Endothelial cell of umbilical vein (primary cell): ENCODE results near the gene KLHDC4. TPM values are rescaled to one million over a fixed set of nuclear protein-coding genes. Genes with fewer than 3 reads are reported as not detected.

Experiments
- BruUV-seq: library from RNA; stranded (reverse); fragments of 400-500 nt; replicated peaks from 2 replicates; lab custom pipeline; 2021; lab: Mats Ljungman, UMichigan
- CTCF ChIA-PET: fragments of 300-600, 350-600 bp; sonication (Branson Sonifier 250); formaldehyde crosslinking; loops from one replicate; lab custom pipeline; 2021; ENCODE audit warnings: antibody characterized with exemption, inconsistent platforms; lab: Charles Lee
- POLR2A ChIA-PET: fragments of 300-600, 350-600 bp; sonication (Branson Sonifier 250); formaldehyde crosslinking; loops from one replicate; lab custom pipeline; 2021; ENCODE audit warnings: antibody characterized with exemption, inconsistent platforms; lab: Charles Lee
- DNase-seq: peaks from one replicate; pipeline ENCODE4 v3.0.0-alpha.2; 2011; ENCODE audit warnings: low read depth, low spot score
- FAIRE-seq: peaks from 2 replicates; lab custom pipeline; 2011; peaks lifted over from hg19 to GRCh38; lab: Jason Lieb, UNC
- H2AFZ ChIP-seq: 2 replicates; pipeline ENCODE4 v1.6.0; 2012; ENCODE audit warnings: low read depth, low read length, control low read depth, inconsistent platforms
- H3K27ac ChIP-seq: 2 replicates; pipeline ENCODE4 v1.5.1; 2011; ENCODE audit warnings: low read depth, mild to moderate bottlenecking, control low read depth, low read length, moderate library complexity; ENCODE audit not compliant: insufficient read depth
- H3K27me3 ChIP-seq, 2 experiments: 2 replicates each; pipeline versions ENCODE4 v1.6.0 to v1.6.1; 2011; ENCODE audit warnings: low read length in 2 of 2, mixed read lengths in 1 of 2; ENCODE audit not compliant: control insufficient read depth in 2 of 2, insufficient read depth in 2 of 2
- H3K36me3 ChIP-seq, 2 experiments: 2 replicates in 1 of 2; 3 replicates in 1 of 2; pipeline ENCODE4 v1.5.1; 2011; ENCODE audit warnings: low read length in 2 of 2, mild to moderate bottlenecking in 1 of 2, moderate library complexity in 1 of 2; ENCODE audit not compliant: control insufficient read depth in 2 of 2, insufficient read depth in 2 of 2; ENCODE audit errors: extremely low read depth in 1 of 2
- H3K4me1 ChIP-seq: 3 replicates; pipeline ENCODE4 v1.5.1; 2011; ENCODE audit warnings: mild to moderate bottlenecking, low read length; ENCODE audit not compliant: control insufficient read depth, insufficient read depth; ENCODE audit errors: extremely low read depth
- H3K4me2 ChIP-seq: 2 replicates; pipeline ENCODE4 v1.6.1; 2011; ENCODE audit warnings: low read length, control low read depth, mixed read lengths; ENCODE audit not compliant: insufficient read depth
- H3K4me3 ChIP-seq, 3 experiments: fragments of 200-600 bp in 1 of 3; sonication (generic), shearing (Covaris generic) in 1 of 3; replicated peaks in 1 of 3; 2 replicates each; pipeline ENCODE4 v1.5.1; 2011 to 2016; ENCODE audit warnings: control low read depth in 3 of 3, low read length in 3 of 3, mild to moderate bottlenecking in 2 of 3, inconsistent platforms in 1 of 3, low read depth in 1 of 3, moderate library complexity in 1 of 3; ENCODE audit not compliant: insufficient read depth in 1 of 3
- H3K79me2 ChIP-seq: 2 replicates; pipeline ENCODE4 v1.6.0; 2012; ENCODE audit warnings: low read length, inconsistent platforms; ENCODE audit not compliant: control insufficient read depth, insufficient read depth
- H3K9ac ChIP-seq: replicated peaks from 2 replicates; pipeline ENCODE3; 2011; ENCODE audit warnings: low read length, control low read depth; ENCODE audit not compliant: insufficient read depth; ENCODE audit errors: extremely low read depth
- H3K9me1 ChIP-seq: replicated peaks from 3 replicates; pipeline ENCODE4 v1.6.0; 2011; ENCODE audit warnings: mild to moderate bottlenecking, low read length; ENCODE audit not compliant: control insufficient read depth, insufficient read depth; ENCODE audit errors: extremely low read depth
- H3K9me3 ChIP-seq: replicated peaks from 2 replicates; pipeline ENCODE4 v1.5.1; 2012; ENCODE audit warnings: low read length, inconsistent platforms; ENCODE audit not compliant: control insufficient read depth, insufficient read depth
- H4K20me1 ChIP-seq: replicated peaks from 2 replicates; pipeline ENCODE3; 2011; ENCODE audit warnings: mild to moderate bottlenecking, low read length; ENCODE audit not compliant: control insufficient read depth, insufficient read depth; ENCODE audit errors: extremely low read depth
- EZH2 ChIP-seq: IDR thresholded peaks from 2 replicates; pipeline ENCODE4 v1.6.1; 2012; ENCODE audit warnings: borderline replicate concordance, low read depth, mild to moderate bottlenecking, moderate library complexity, low read length, inconsistent platforms; ENCODE audit not compliant: severe bottlenecking
- FOS ChIP-seq: IDR thresholded peaks from 2 replicates; pipeline ENCODE4 v1.6.1; 2011; ENCODE audit warnings: mild to moderate bottlenecking, low read length, moderate library complexity, borderline replicate concordance; ENCODE audit not compliant: insufficient read depth
- GATA2 ChIP-seq: IDR thresholded peaks from 2 replicates; pipeline ENCODE4 v1.7.0; 2011; ENCODE audit warnings: low read depth, mild to moderate bottlenecking, moderate library complexity, mixed read lengths, low read length; ENCODE audit not compliant: insufficient read length, insufficient read depth
- JUN ChIP-seq: IDR thresholded peaks from 2 replicates; pipeline ENCODE4 v1.6.1; 2011; ENCODE audit warnings: borderline replicate concordance, low read depth; ENCODE audit not compliant: insufficient read length, insufficient read depth
- MYC ChIP-seq: IDR thresholded peaks from one replicate; pipeline ENCODE4 v1.6.1; 2011; ENCODE audit warnings: mild to moderate bottlenecking, low read depth, low read length
- POLR2A ChIP-seq: IDR thresholded peaks from 2 replicates; pipeline ENCODE4 v1.6.1; 2012; ENCODE audit warnings: low read depth, mild to moderate bottlenecking, control low read depth, low read length
- POLR2AphosphoS5 ChIP-seq: IDR thresholded peaks from 2 replicates; pipeline ENCODE4 v1.6.1; 2012; ENCODE audit warnings: low read depth, mild to moderate bottlenecking, control low read depth, low read length, moderate library complexity; ENCODE audit not compliant: insufficient read depth
- dilution Hi-C: fragments of 300-500 bp; cut with MboI; formaldehyde crosslinking; loops from one replicate; pipeline ENCODE4 v1.15.0; 2019; ENCODE audit warnings: low sequenced_read_pairs; ENCODE audit not compliant: extremely low pct_ligation_motif_present
- intact Hi-C: fragments of 100-400 bp; cut with micrococcal nuclease; formaldehyde crosslinking; loops from one replicate; pipeline ENCODE4 v1.10.0; 2022
- polyA plus RNA-seq, 4 experiments: library from polyadenylated mRNA; depleted of rRNA in 3 of 4; stranded (reverse) in 3 of 4; unstranded in 1 of 4; fragments of >200 nt; gene quantifications; 2 replicates each; pipeline versions ENCODE4 v1.2.1 to v1.2.3, GENCODE V29; 2011 to 2012; ENCODE audit warnings: missing spikeins in 1 of 4
- total RNA-seq: library from RNA; stranded (reverse); gene quantifications from 2 replicates; pipeline ENCODE4 v1.2.3, GENCODE V29; 2021
- TF ChIP-seq, protein P1 (sequence below): IDR thresholded peaks from 2 replicates; pipeline ENCODE4 v1.6.1; 2011; ENCODE audit not compliant: insufficient read depth, insufficient read length
- TF ChIP-seq, protein P2 (sequence below), 2 donors: IDR thresholded peaks; 1 replicate in 1 of 2; 2 replicates in 1 of 2; pipeline ENCODE4 v1.5.1; 2011; ENCODE audit warnings: low read length in 2 of 2, mild to moderate bottlenecking in 2 of 2, moderate library complexity in 2 of 2, control low read depth in 1 of 2, inconsistent platforms in 1 of 2, low read depth in 1 of 2; ENCODE audit not compliant: insufficient read depth in 1 of 2; ENCODE audit errors: extremely low read depth in 1 of 2

KLHDC4 gene
- total and polyA plus RNA-seq, 2 donors (not counting 3 experiments of a cell fraction or from before 2014, with no cell fraction given), result 24.7 to 46.2 TPM

GRCh38 chr16:87709677-87710076 is 56.1 kb downstream of the KLHDC4 start:
- H3K79me2 ChIP-seq, result no peaks in the 10 kb centered on the region
- peaks cover 4 to 31% of the 10 kb centered on the region in 2 experiments for H3K36me3 ChIP-seq
- DNase-seq (no peak), FAIRE-seq (no peak)
- no peak overlapping the region for H2AFZ ChIP-seq
- ChIA-PET CTCF (interaction anchor here (0.5 to 1.4 kb wide), 3 partner anchors 8 to 209 kb away, joined by 3 read pairs; no protein-coding TSS in a partner anchor), POLR2A (no interaction called here)
- H3K27ac ChIP-seq, result no peak overlapping the region
- no peak for TF ChIP-seq GATA2
- no peak for TF ChIP-seq EZH2
- TF ChIP-seq JUN, result no peak
- intact Hi-C loops (no loop called here), dilution Hi-C loops (no loop called here)
- no peaks in the 10 kb centered on the region for H4K20me1 ChIP-seq
- H3K4me2 ChIP-seq, result no peak overlapping the region
- no TSS peak for BruUV-seq
- H3K9me3 ChIP-seq, result no peaks in the 10 kb centered on the region
- no peaks in the 10 kb centered on the region for H3K4me1 ChIP-seq
- H3K9ac ChIP-seq, result no peak overlapping the region
- no peaks in the 10 kb centered on the region for H3K9me1 ChIP-seq
- no peak overlapping the region for H3K4me3 ChIP-seq
- no peaks in the 10 kb centered on the region for H3K27me3 ChIP-seq

DNA sequence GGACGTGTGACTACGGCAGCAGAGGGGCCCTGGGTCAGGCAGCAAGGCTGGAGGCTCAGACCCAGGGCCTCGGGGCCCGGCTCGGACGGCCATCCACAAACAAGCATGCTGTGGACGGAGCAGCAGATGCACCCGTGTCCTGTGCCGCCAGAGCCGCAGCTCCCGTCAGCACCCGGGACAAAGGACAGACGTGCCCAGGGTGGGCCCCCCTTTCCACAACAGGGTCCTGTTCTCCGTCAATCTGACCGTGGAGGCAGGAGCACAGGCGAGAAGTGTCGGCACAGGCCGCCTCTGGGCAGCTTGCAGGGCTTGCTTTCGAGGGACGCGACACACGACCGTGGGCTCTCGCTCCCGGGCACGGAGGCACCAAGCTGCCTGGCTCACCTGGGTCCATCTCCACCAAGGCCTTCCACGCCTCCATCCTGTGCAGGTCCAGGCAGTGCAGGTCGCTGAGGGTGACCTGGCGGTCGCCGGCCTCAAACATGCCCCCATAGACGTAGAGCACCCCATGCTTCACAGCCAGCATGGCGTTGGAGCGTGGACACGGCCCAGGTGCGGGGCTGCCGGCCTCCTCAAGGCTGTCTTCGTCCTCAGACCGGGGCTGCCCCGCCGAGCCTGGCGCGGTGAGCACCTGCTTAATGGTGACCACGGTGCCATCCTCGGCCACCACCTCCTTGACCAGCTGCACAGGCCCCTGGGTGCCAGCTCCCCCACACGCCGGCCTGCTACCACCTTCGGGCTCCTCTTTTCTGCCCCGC is 56.7 kb downstream of the KLHDC4 start:
- no peak overlapping the region for H3K27ac ChIP-seq
- no peak overlapping the region for H3K4me3 ChIP-seq
- no peaks in the 10 kb centered on the region for H3K27me3 ChIP-seq
- intact Hi-C loops (no loop called here), dilution Hi-C loops (no loop called here)
- DNase-seq (no peak), FAIRE-seq (no peak)
- POLR2A ChIA-PET, result no interaction called here
- H3K79me2 ChIP-seq, result no peaks in the 10 kb centered on the region
- H3K4me1 ChIP-seq, result peaks cover under 1% of the 10 kb centered on the region
- H4K20me1 ChIP-seq, result no peaks in the 10 kb centered on the region
- no peaks in the 10 kb centered on the region for H3K9me1 ChIP-seq
- no TSS peak for BruUV-seq
- H3K9me3 ChIP-seq, result no peaks in the 10 kb centered on the region
- H3K4me2 ChIP-seq, result no peak overlapping the region
- TF ChIP-seq POLR2A (no peak), JUN (no peak), GATA2 (no peak), FOS (no peak), POLR2AphosphoS5 (no peak), EZH2 (no peak), MYC (no peak)
- TF ChIP-seq, protein P1, sequence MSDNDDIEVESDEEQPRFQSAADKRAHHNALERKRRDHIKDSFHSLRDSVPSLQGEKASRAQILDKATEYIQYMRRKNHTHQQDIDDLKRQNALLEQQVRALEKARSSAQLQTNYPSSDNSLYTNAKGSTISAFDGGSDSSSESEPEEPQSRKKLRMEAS, result no peak
- TF ChIP-seq, protein P2, sequence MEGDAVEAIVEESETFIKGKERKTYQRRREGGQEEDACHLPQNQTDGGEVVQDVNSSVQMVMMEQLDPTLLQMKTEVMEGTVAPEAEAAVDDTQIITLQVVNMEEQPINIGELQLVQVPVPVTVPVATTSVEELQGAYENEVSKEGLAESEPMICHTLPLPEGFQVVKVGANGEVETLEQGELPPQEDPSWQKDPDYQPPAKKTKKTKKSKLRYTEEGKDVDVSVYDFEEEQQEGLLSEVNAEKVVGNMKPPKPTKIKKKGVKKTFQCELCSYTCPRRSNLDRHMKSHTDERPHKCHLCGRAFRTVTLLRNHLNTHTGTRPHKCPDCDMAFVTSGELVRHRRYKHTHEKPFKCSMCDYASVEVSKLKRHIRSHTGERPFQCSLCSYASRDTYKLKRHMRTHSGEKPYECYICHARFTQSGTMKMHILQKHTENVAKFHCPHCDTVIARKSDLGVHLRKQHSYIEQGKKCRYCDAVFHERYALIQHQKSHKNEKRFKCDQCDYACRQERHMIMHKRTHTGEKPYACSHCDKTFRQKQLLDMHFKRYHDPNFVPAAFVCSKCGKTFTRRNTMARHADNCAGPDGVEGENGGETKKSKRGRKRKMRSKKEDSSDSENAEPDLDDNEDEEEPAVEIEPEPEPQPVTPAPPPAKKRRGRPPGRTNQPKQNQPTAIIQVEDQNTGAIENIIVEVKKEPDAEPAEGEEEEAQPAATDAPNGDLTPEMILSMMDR (IDR thresholded peaks at IDR 0.05; ENCODE audit: extremely low read depth in 1 of 2, insufficient read depth in 1 of 2, low read depth in 1 of 2, low read length in 2 of 2), result no peak
- H3K36me3 ChIP-seq, result peaks cover 4 to 27% of the 10 kb centered on the region in 2 experiments
- CTCF ChIA-PET, result no interaction called here
- no peak overlapping the region for H2AFZ ChIP-seq
- H3K9ac ChIP-seq, result no peak overlapping the region
